ENCODE data around the gene ADO. TPM values are rescaled to one million over a fixed set of nuclear protein-coding genes. Genes with fewer than 3 reads are reported as not detected.

The ADO gene
- total and polyA plus RNA-seq, 9 of the 15 experiments (the other 6 are each of a cell fraction or from before 2014, with no cell fraction given): 3.0 to 20.0 (median 16.1) TPM

DNA sequence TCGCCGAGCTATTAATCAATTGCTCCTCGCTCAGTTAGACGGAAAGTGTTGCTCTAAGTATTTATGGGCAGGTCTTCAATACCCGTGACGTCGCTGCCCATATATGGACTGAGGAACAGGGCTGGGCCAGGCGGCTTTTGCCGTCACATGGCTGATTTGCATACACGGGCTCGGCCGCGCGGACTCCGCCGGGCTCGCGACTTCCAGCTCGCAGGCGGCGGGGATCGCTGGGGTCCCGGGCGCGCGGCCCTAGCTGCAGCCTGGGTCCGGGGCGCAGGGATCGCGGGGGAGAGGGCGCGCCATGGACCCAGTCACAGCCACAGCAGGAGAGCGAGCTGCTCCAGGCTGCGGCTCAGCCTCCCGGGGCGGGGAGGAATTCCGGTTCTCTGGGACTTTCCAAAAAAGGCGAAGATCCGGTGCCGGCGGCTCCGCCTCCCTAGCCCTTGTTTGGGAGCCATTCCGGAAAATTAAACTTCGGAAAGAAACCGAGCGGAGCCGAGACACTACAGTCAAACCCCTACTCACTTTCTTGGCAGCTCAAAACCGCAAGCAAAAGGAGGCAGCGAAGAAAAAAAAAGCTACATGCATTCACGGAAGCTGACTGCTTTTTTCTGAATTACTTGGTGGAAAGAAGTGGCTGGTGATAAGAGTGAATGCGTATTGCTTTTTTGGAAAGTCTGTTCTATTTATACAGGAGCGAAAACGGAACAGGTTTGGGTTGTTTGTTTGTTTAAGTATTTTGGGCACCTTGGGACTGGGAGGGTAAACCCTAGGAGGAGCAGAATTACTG lies 12.0 kb downstream of the ADO start, which contains the start of gene EGR2:
Gene EGR2, minus strand, starts transcription at position 36 of the 790 bp plus-strand sequence. CDS start 337 bp downstream, outside the sequence.
- Histone ChIP-seq H3K36me3 (ENCODE audit: control insufficient read depth, insufficient read depth, low read length) (no peaks in the 10 kb centered on the region), H4K20me1 (replicated peaks; ENCODE audit: control insufficient read depth, insufficient read depth, low read length) (no peaks in the 10 kb centered on the region), H2AFZ (ENCODE audit: low read depth, low read length) (peak within 1 kb of the TSS; percentile 95), H3K9me1 (ENCODE audit: control insufficient read depth, insufficient read depth, low read length) (no peaks in the 10 kb centered on the region), H3K9me3 (replicated peaks; ENCODE audit: control insufficient read depth, insufficient read depth, low read depth, low read length) (no peaks in the 10 kb centered on the region), H3K9ac (ENCODE audit: insufficient read depth in 1 of 2, low read depth in 2 of 2, low read length in 2 of 2) (peak within 1 kb of the TSS; percentile 74 to 94), H3K79me2 (ENCODE audit: control insufficient read depth, insufficient read depth, low read length) (no peaks in the 10 kb centered on the region), H3K27me3 (ENCODE audit: control insufficient read depth in 2 of 2, insufficient read depth in 2 of 2, low read length in 2 of 2) (peaks cover 19 to 53% of the 10 kb centered on the region in 2 experiments; a peak in 4 of 5 replicates), H3K4me2 (ENCODE audit: insufficient read depth, low read length) (peak within 1 kb of the TSS; percentile 90), H3K4me3 (peak within 1 kb of the TSS; percentile 74), H3K27ac (ENCODE audit: extremely low read depth, low read depth, low read length) (peak within 1 kb of the TSS; percentile 70), H3K4me1 (replicated peaks in 1 of 2; ENCODE audit: control insufficient read depth in 2 of 2, insufficient read depth in 2 of 2, low read length in 2 of 2) (peaks cover 7 to 50% of the 10 kb centered on the region in 2 experiments; a peak in 3 of 5 replicates)
- ChIA-PET CTCF (ENCODE audit: low intra/inter-chr PET ratio) (interaction anchor here (1.1 kb wide), 1 partner anchor 379 kb away, joined by 3 read pairs; no protein-coding TSS in a partner anchor), POLR2A (interaction anchor here (0.6 to 1.5 kb wide), 7 partner anchors 9 to 332 kb away, joined by 3 to 9 read pairs (median 3); no protein-coding TSS in a partner anchor)
- DNase-seq (ENCODE audit: extremely low read depth in 1 of 4, low spot score in 3 of 4) (peak; percentile 80 to 94 (median 88)), FAIRE-seq (peak; percentile 96), ATAC-seq (peak; percentile 92)
- BruUV-seq (replicated peaks): TSS peak; percentile 85
- intact Hi-C loops (cut with micrococcal nuclease) (loop anchor here (5.0 kb wide), 3 partner anchors 204 to 379 kb away; no protein-coding TSS in a partner anchor), in situ Hi-C loops (cut with MboI) (no loop called here)
- WGBS (ENCODE audit: insufficient coverage, low coverage, missing lambda C conversion rate): 0% methylated on average over 52 of the region's 53 CpGs
- TF ChIP-seq MTA3 (IDR thresholded peaks at IDR 0.05; ENCODE audit: borderline replicate concordance) (peak; percentile 23; the same call in 1 of the 2 replicates), ZNF778 (CRISPR knock-in tag; IDR thresholded peaks at IDR 0.05) (no peak), CBX1 (IDR thresholded peaks at IDR 0.05; ENCODE audit: low read depth) (no peak; the same call in 1 of the 2 replicates), MIER1 (IDR thresholded peaks at IDR 0.05; ENCODE audit: low read depth) (no peak), MLLT1 (IDR thresholded peaks at IDR 0.05) (0 out of 4 replicates have a peak, but pooled peaks of 1 of the 2 experiments have one; percentile 47), EP400 (IDR thresholded peaks at IDR 0.05) (no peak), MAFG (tag; conservative IDR thresholded peaks at IDR 0.05) (no peak), ELK3 (CRISPR knock-in tag; IDR thresholded peaks at IDR 0.05) (no peak), CREM (IDR thresholded peaks at IDR 0.05; ENCODE audit: low read depth) (peak; percentile 91), HNRNPH1 (optimal IDR thresholded peaks at IDR 0.05; ENCODE audit: low read depth, low read length) (no peak), BRD4 (IDR thresholded peaks at IDR 0.05) (no peak), TAF15 (IDR thresholded peaks at IDR 0.05; ENCODE audit: low read depth, low read length) (no peak), FOS (IDR thresholded peaks at IDR 0.05; ENCODE audit: extremely low read depth, insufficient read length) (no peak), JUNB (CRISPR knock-in tag; conservative IDR thresholded peaks at IDR 0.05) (no peak), CBX8 (IDR thresholded peaks at IDR 0.05; ENCODE audit: borderline replicate concordance, extremely low read depth, low read depth, low read length, poor library complexity, severe bottlenecking) (no peak), PTBP1 (IDR thresholded peaks at IDR 0.05; ENCODE audit: low read depth, low read length) (no peak), FOXK1 (CRISPR knock-in tag; IDR thresholded peaks at IDR 0.05; ENCODE audit: borderline replicate concordance) (no peak), RBM25 (IDR thresholded peaks at IDR 0.05; ENCODE audit: low read depth, low read length, severe bottlenecking) (no peak)
- TF ChIP-seq, protein P1, sequence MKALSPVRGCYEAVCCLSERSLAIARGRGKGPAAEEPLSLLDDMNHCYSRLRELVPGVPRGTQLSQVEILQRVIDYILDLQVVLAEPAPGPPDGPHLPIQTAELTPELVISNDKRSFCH (CRISPR knock-in tag; IDR thresholded peaks at IDR 0.05): no peak
- TF ChIP-seq, protein P1 (tag; IDR thresholded peaks at IDR 0.05): no peak

Data from K562 (cell line).